CD4-positive, alpha-beta T cell (primary cell): Measurements from ENCODE around the gene HOTAIR. TPM values are rescaled to one million over a fixed set of nuclear protein-coding genes. Genes with fewer than 3 reads are reported as not detected.

Experiments
- ATAC-seq: fragments of 200-7000 bp; cut with Tn5 transposase; one replicate; pipeline ENCODE4 v1.10.0; 2022; ENCODE audit warnings: mild to moderate bottlenecking; ENCODE audit not compliant: poor library complexity
- CTCF ChIA-PET: fragments of 350-600 bp; sonication (Branson Sonifier 250); formaldehyde crosslinking; loops from one replicate; lab custom pipeline; 2021; ENCODE audit warnings: antibody characterized with exemption, inconsistent platforms; lab: Charles Lee
- POLR2A ChIA-PET: fragments of 350-600 bp; sonication (Branson Sonifier 250); formaldehyde crosslinking; loops from one replicate; lab custom pipeline; 2021; ENCODE audit warnings: antibody characterized with exemption, inconsistent platforms; lab: Charles Lee
- DNase-seq, 14 experiments: peaks; one replicate each; pipeline ENCODE4 v3.0.0-alpha.2; 2013 to 2020; ENCODE audit warnings: mixed read lengths in 2 of 14
- H3K27ac ChIP-seq, 2 donors: one replicate each; pipeline versions ENCODE4 v1.5.1 to v1.7.0; 2013; ENCODE audit warnings: low read length in 2 of 2, low read depth in 1 of 2, mild to moderate bottlenecking in 1 of 2
- H3K27me3 ChIP-seq, 2 experiments: 1 replicate in 1 of 2; 2 replicates in 1 of 2; pipeline versions ENCODE4 v1.6.1 to v1.7.0; 2013; ENCODE audit warnings: low read length in 2 of 2, control low read depth in 1 of 2, mild to moderate bottlenecking in 1 of 2, moderate library complexity in 1 of 2; ENCODE audit not compliant: insufficient read depth in 2 of 2, control insufficient read depth in 1 of 2
- H3K36me3 ChIP-seq: one replicate; pipeline ENCODE4 v1.6.1; 2013; ENCODE audit warnings: low read length, control low read depth; ENCODE audit not compliant: insufficient read depth
- H3K4me1 ChIP-seq: one replicate; pipeline ENCODE4 v1.6.1; 2013; ENCODE audit warnings: low read length, control low read depth; ENCODE audit not compliant: insufficient read depth
- H3K4me3 ChIP-seq: one replicate; pipeline ENCODE4 v1.5.1; 2013; ENCODE audit warnings: mild to moderate bottlenecking, low read length, moderate library complexity
- H3K9me3 ChIP-seq, 2 experiments: 1 replicate in 1 of 2; 2 replicates in 1 of 2; pipeline versions ENCODE4 v1.6.1 to v1.7.0; 2013; ENCODE audit warnings: low read length in 2 of 2, mild to moderate bottlenecking in 2 of 2, control low read depth in 1 of 2, moderate library complexity in 1 of 2; ENCODE audit not compliant: control insufficient read depth in 1 of 2, insufficient read depth in 1 of 2
- H3K27ac Mint-ChIP-seq: one replicate; pipeline ENCODE4 v1.8.0; 2020; ENCODE audit warnings: mixed read lengths
- H3K27me3 Mint-ChIP-seq: one replicate; pipeline ENCODE4 v1.8.0; 2021; ENCODE audit warnings: mixed read lengths
- H3K36me3 Mint-ChIP-seq: one replicate; pipeline ENCODE4 v1.8.0; 2021; ENCODE audit warnings: low read depth, mixed read lengths
- H3K4me1 Mint-ChIP-seq: one replicate; pipeline ENCODE4 v1.8.0; 2021; ENCODE audit warnings: low read depth, mixed read lengths
- H3K4me3 Mint-ChIP-seq: one replicate; pipeline ENCODE4 v1.8.0; 2020; ENCODE audit warnings: mild to moderate bottlenecking, mixed read lengths
- H3K9me3 Mint-ChIP-seq: one replicate; pipeline ENCODE4 v1.8.0; 2020; ENCODE audit warnings: mixed read lengths
- intact Hi-C, 2 experiments: fragments of 100-400 bp; cut with DNase I in 1 of 2; cut with micrococcal nuclease in 1 of 2; formaldehyde crosslinking; loops; one replicate each; pipeline versions ENCODE4 v1.15.1 to v1.9.0; 2023 to 2025; cut with DNase I, micrococcal nuclease
- total RNA-seq, 174 experiments: library from RNA in 2 of 174; stranded (reverse) in 2 of 174; gene quantifications; one replicate each; pipeline ENCODE4 v1.2.3 and lab custom pipeline; 2021 to 2026
- TF ChIP-seq, protein P1 (sequence below): fragments of 200-600 bp; IDR thresholded peaks from one replicate; pipeline ENCODE4 v1.8.0; 2022; ENCODE audit warnings: antibody characterized with exemption, mild to moderate bottlenecking

The HOTAIR gene
- total RNA-seq, 2 experiments from 2014 or later, result not detected

- peaks cover 100% of the 10 kb centered on the region for H3K27me3 Mint-ChIP-seq
- POLR2A ChIA-PET, result no interaction called here
- TF ChIP-seq, protein P1, sequence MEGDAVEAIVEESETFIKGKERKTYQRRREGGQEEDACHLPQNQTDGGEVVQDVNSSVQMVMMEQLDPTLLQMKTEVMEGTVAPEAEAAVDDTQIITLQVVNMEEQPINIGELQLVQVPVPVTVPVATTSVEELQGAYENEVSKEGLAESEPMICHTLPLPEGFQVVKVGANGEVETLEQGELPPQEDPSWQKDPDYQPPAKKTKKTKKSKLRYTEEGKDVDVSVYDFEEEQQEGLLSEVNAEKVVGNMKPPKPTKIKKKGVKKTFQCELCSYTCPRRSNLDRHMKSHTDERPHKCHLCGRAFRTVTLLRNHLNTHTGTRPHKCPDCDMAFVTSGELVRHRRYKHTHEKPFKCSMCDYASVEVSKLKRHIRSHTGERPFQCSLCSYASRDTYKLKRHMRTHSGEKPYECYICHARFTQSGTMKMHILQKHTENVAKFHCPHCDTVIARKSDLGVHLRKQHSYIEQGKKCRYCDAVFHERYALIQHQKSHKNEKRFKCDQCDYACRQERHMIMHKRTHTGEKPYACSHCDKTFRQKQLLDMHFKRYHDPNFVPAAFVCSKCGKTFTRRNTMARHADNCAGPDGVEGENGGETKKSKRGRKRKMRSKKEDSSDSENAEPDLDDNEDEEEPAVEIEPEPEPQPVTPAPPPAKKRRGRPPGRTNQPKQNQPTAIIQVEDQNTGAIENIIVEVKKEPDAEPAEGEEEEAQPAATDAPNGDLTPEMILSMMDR, result no peak
- H3K36me3 Mint-ChIP-seq, result no peaks in the 10 kb centered on the region
- no peaks in the 10 kb centered on the region for H3K9me3 Mint-ChIP-seq
- Histone ChIP-seq H3K9me3 (peaks cover 0 to 59% of the 10 kb centered on the region in 2 experiments), H3K27me3 (peaks cover 95 to 98% of the 10 kb centered on the region in 2 experiments), H3K4me1 (peaks cover 53% of the 10 kb centered on the region), H3K36me3 (no peaks in the 10 kb centered on the region), H3K27ac (no peak overlapping the region), H3K4me3 (no peak overlapping the region)
- DNase-seq (no peak), ATAC-seq (no peak)
- H3K27ac Mint-ChIP-seq, result no peak overlapping the region
- CTCF ChIA-PET, result interaction anchor here (0.6 to 2.0 kb wide), 2 partner anchors 190 to 206 kb away, joined by 3 to 7 read pairs; no protein-coding TSS in a partner anchor
- intact Hi-C loops, result loop anchor here in 1 of 2 experiments (10.0 kb wide), 1 partner anchor 363 kb away; the partner anchor contains the start of gene GPR84
- H3K4me1 Mint-ChIP-seq, result peaks cover 42% of the 10 kb centered on the region
- H3K4me3 Mint-ChIP-seq, result peak overlapping the region; percentile 11
Measured at GRCh38 chr12:54001283-54002187, 26.8 kb upstream of the HOTAIR start.

- H3K4me3 Mint-ChIP-seq, result peak within 1 kb of the TSS; percentile 67
- ATAC-seq, result no peak
- peaks cover 45% of the 10 kb centered on the region for H3K4me1 Mint-ChIP-seq
- POLR2A ChIA-PET, result interaction anchor here (1.0 to 1.1 kb wide), 3 partner anchors 8 to 188 kb away, joined by 3 to 6 read pairs (median 3); partner anchors contain the start of genes HOXC8 and SMUG1
- peaks cover 0 to 60% of the 10 kb centered on the region in 2 experiments for H3K9me3 ChIP-seq
- peaks cover 96 to 98% of the 10 kb centered on the region in 2 experiments for H3K27me3 ChIP-seq
- peaks cover 100% of the 10 kb centered on the region for H3K27me3 Mint-ChIP-seq
- DNase-seq, result no peak
- no peaks in the 10 kb centered on the region for H3K36me3 ChIP-seq
- H3K9me3 Mint-ChIP-seq, result no peaks in the 10 kb centered on the region
- TF ChIP-seq, protein P1, result no peak
- CTCF ChIA-PET, result interaction anchor here (0.7 to 2.0 kb wide), 4 partner anchors 32 to 208 kb away, joined by 3 to 7 read pairs (median 4); partner anchors contain the start of gene HOXC5
- H3K4me3 ChIP-seq, result peak within 1 kb of the TSS; percentile 19
- no peak within 1 kb of the TSS for H3K27ac Mint-ChIP-seq
- intact Hi-C loops, result loop anchor here in 1 of 2 experiments (10.0 kb wide), 1 partner anchor 364 kb away; the partner anchor contains the start of gene GPR84
- H3K36me3 Mint-ChIP-seq, result no peaks in the 10 kb centered on the region
- peaks cover 53% of the 10 kb centered on the region for H3K4me1 ChIP-seq
- no peak within 1 kb of the TSS for H3K27ac ChIP-seq
Measured at GRCh38 chr12:54000116-54001114, 25.7 kb upstream of the HOTAIR start, which contains the start of gene HOXC9. HOXC9 (plus strand) TSS chr12:54000161; CDS start chr12:54000189, 28 bp downstream.
